HepG2 (cell line): Measurements from ENCODE around the gene FSCN2. TPM values are rescaled to one million over a fixed set of nuclear protein-coding genes. Genes with fewer than 3 reads are reported as not detected.

Source experiments
- ARID4A ChIP-seq: sonication (generic); formaldehyde crosslinking; IDR thresholded peaks from 2 replicates; pipeline ENCODE4 v1.5.0; 2020; ENCODE audit warnings: mild to moderate bottlenecking, missing genetic modification reagents, borderline replicate concordance
- FLYWCH1 ChIP-seq: sonication (generic); formaldehyde crosslinking; IDR thresholded peaks from 2 replicates; pipeline ENCODE4 v1.8.1; 2023; ENCODE audit warnings: mild to moderate bottlenecking, missing genetic modification reagents
- NFRKB ChIP-seq: fragments of 450-650 bp; IDR thresholded peaks from 2 replicates; pipeline ENCODE4 v1.6.1; 2017
- REPIN1 ChIP-seq: sonication (generic); formaldehyde crosslinking; IDR thresholded peaks from 2 replicates; pipeline ENCODE4 v1.8.0; 2022; ENCODE audit warnings: missing genetic modification reagents, low read depth, mild to moderate bottlenecking, borderline replicate concordance
- TCF7 ChIP-seq: sonication (generic); IDR thresholded peaks from 2 replicates; pipeline ENCODE4 v1.6.1; 2016; ENCODE audit warnings: antibody characterized with exemption, low read depth
- TMF1 ChIP-seq: sonication (generic); formaldehyde crosslinking; IDR thresholded peaks from 2 replicates; pipeline ENCODE4 v1.8.1; 2022; ENCODE audit warnings: low read depth, missing genetic modification reagents
- YEATS2 ChIP-seq: sonication (generic); formaldehyde crosslinking; IDR thresholded peaks from 2 replicates; pipeline ENCODE4 v1.4.0; 2020; ENCODE audit warnings: missing genetic modification reagents, borderline replicate concordance
- ZBTB10 ChIP-seq: sonication (generic); formaldehyde crosslinking; IDR thresholded peaks from 2 replicates; pipeline ENCODE4 v1.4.0; 2020; ENCODE audit warnings: missing genetic modification reagents, borderline replicate concordance
- ZHX2 ChIP-seq, 2 experiments: sonication (generic) in 1 of 2; formaldehyde crosslinking in 1 of 2; IDR thresholded peaks; 2 replicates each; pipeline versions ENCODE4 v1.6.1 to v1.9.0; 2014 to 2022; ENCODE audit warnings: antibody characterized with exemption in 1 of 2, borderline replicate concordance in 1 of 2, inconsistent platforms in 1 of 2, low read depth in 1 of 2, missing genetic modification reagents in 1 of 2
- ZNF704 ChIP-seq: sonication (generic); formaldehyde crosslinking; IDR thresholded peaks from 2 replicates; pipeline ENCODE4 v1.8.1; 2023; ENCODE audit warnings: mild to moderate bottlenecking, inconsistent platforms, moderate library complexity, missing genetic modification reagents, borderline replicate concordance
- ZNF766 ChIP-seq: sonication (generic); formaldehyde crosslinking; IDR thresholded peaks from 2 replicates; pipeline ENCODE4 v1.5.0; 2020; ENCODE audit warnings: missing genetic modification reagents, borderline replicate concordance
- ZNF841 ChIP-seq: sonication (generic); formaldehyde crosslinking; IDR thresholded peaks from 2 replicates; pipeline ENCODE4 v1.8.1; 2023; ENCODE audit warnings: missing genetic modification reagents, borderline replicate concordance
- ZSCAN9 ChIP-seq: IDR thresholded peaks from 2 replicates; pipeline ENCODE4 v1.6.1; 2016; ENCODE audit warnings: borderline replicate concordance
- polyA plus RNA-seq, 8 experiments: library from polyadenylated mRNA; depleted of rRNA in 3 of 8; stranded (reverse) in 7 of 8; unstranded in 1 of 8; fragments of >200 nt; fragmentation: Illumina TruSeq in 4 of 8; extraction: Trizol in 4 of 8; gene quantifications; 2 replicates each; pipeline versions ENCODE4 v1.2.1 to v1.2.3, GENCODE V29; 2011 to 2016; ENCODE audit warnings: low read depth in 4 of 8, missing spikeins in 1 of 8, mixed read lengths in 1 of 8; ENCODE audit not compliant: insufficient read depth in 1 of 8
- total RNA-seq, 5 experiments: library from RNA; depleted of rRNA; stranded (reverse); fragments of >200 nt; fragmentation: Illumina TruSeq; extraction: Trizol; gene quantifications; 2 replicates each; pipeline ENCODE4 v1.2.3, GENCODE V29; 2016; ENCODE audit warnings: low read depth in 1 of 5

The FSCN2 gene
- total and polyA plus RNA-seq, 2 of the 13 experiments (the other 11 are each of a cell fraction or from before 2014, with no cell fraction given) = 0.09 TPM; not detected in 1

- TF ChIP-seq ARID4A (CRISPR knock-in tag) (peak; percentile 64; the same call in 1 of the 2 replicates), ZBTB10 (CRISPR knock-in tag) (peak; percentile 67; the same call in 1 of the 2 replicates), TMF1 (CRISPR knock-in tag) (no peak), ZNF841 (CRISPR knock-in tag) (no peak), ZNF766 (CRISPR knock-in tag) (no peak), ZNF704 (CRISPR knock-in tag) (no peak), NFRKB (no peak), ZSCAN9 (CRISPR knock-in tag) (no peak), FLYWCH1 (CRISPR knock-in tag) (no peak), YEATS2 (CRISPR knock-in tag) (0 out of 2 replicates have a peak, but pooled peaks have one; percentile 15), ZHX2 (IDR thresholded peaks at IDR 0.05; ENCODE audit: low read depth) (peak; percentile 69; the same call in 1 of the 2 replicates), ZHX2 (CRISPR knock-in tag; IDR thresholded peaks at IDR 0.05; ENCODE audit: borderline replicate concordance) (no peak; the same call in 1 of the 2 replicates), TCF7 (no peak; the same call in 1 of the 2 replicates), REPIN1 (CRISPR knock-in tag) (no peak)
These were observed 13.2 kb upstream of the FSCN2 start (continued) for GRCh38 chr17:81514739-81515529.
